Natural killer cell (primary cell): ENCODE measurements around the gene LRG1. TPM values are rescaled to one million over a fixed set of nuclear protein-coding genes. Genes with fewer than 3 reads are reported as not detected.
"Not testable (repeated sequence)": the region's sequence is repeated elsewhere in the genome, so short reads cannot be mapped to it uniquely, and the experiment has no call there.

Experiments
- ATAC-seq, 3 donors: fragments of 150-1000 bp in 2 of 3; fragments of 200-7000 bp in 1 of 3; cut with Tn5 transposase; 1 replicate in 1 of 3; 2 replicates in 2 of 3; pipeline ENCODE4 v1.10.0; 2021; ENCODE audit warnings: mild to moderate bottlenecking in 2 of 3, moderate library complexity in 2 of 3
- DNase-seq, 2 donors: peaks; one replicate each; pipeline versions ENCODE4 v3.0.0 to v3.0.0-alpha.2; 2013 to 2021; ENCODE audit warnings: mixed read lengths in 1 of 2
- H3K27ac ChIP-seq: one replicate; pipeline ENCODE4 v1.5.1; 2013; ENCODE audit warnings: mild to moderate bottlenecking, low read length
- H3K27me3 ChIP-seq: one replicate; pipeline ENCODE4 v1.6.1; 2013; ENCODE audit warnings: low read length; ENCODE audit not compliant: control insufficient read depth, insufficient read depth
- H3K36me3 ChIP-seq: one replicate; pipeline ENCODE4 v1.6.1; 2013; ENCODE audit warnings: low read length; ENCODE audit not compliant: control insufficient read depth, insufficient read depth
- H3K4me1 ChIP-seq: one replicate; pipeline ENCODE4 v1.6.1; 2013; ENCODE audit warnings: low read length; ENCODE audit not compliant: control insufficient read depth, insufficient read depth
- H3K4me3 ChIP-seq: one replicate; pipeline ENCODE4 v1.5.1; 2013; ENCODE audit warnings: low read length
- H3K9me3 ChIP-seq: one replicate; pipeline ENCODE4 v1.6.1; 2013; ENCODE audit warnings: low read length; ENCODE audit not compliant: control insufficient read depth, insufficient read depth
- H3K27ac Mint-ChIP-seq, 2 donors: one replicate each; pipeline ENCODE4 v1.8.0; 2022; ENCODE audit warnings: mild to moderate bottlenecking in 2 of 2, mixed read lengths in 2 of 2, moderate library complexity in 1 of 2
- H3K27me3 Mint-ChIP-seq, 2 donors: one replicate each; pipeline ENCODE4 v1.8.0; 2022; ENCODE audit warnings: low read depth in 2 of 2, mixed read lengths in 2 of 2
- H3K36me3 Mint-ChIP-seq: one replicate; pipeline ENCODE4 v1.8.0; 2022; ENCODE audit warnings: mixed read lengths
- H3K4me1 Mint-ChIP-seq, 2 donors: one replicate each; pipeline ENCODE4 v1.8.0; 2022; ENCODE audit warnings: mixed read lengths in 2 of 2
- H3K4me3 Mint-ChIP-seq: one replicate; pipeline ENCODE4 v1.8.0; 2022; ENCODE audit warnings: mild to moderate bottlenecking, moderate library complexity, mixed read lengths
- H3K9me3 Mint-ChIP-seq, 2 donors: one replicate each; pipeline ENCODE4 v1.8.0; 2022; ENCODE audit warnings: mixed read lengths in 2 of 2
- CTCF ChIP-seq: fragments of 200-600 bp; IDR thresholded peaks from one replicate; pipeline ENCODE4 v1.8.0; 2022; ENCODE audit warnings: antibody characterized with exemption
- WGBS: methylation state at CpG from one replicate; pipeline ENCODE4 v1.1.7; 2013; ENCODE audit warnings: missing lambda C conversion rate; ENCODE audit not compliant: insufficient coverage; 5-methylcytosine and 5-hydroxymethylcytosine counted together
- intact Hi-C: fragments of 100-400 bp; cut with micrococcal nuclease; formaldehyde crosslinking; loops from one replicate; pipeline ENCODE4 v1.14.2; 2022
- total RNA-seq, 4 donors: library from RNA; stranded (reverse); fragments of 120-200 nt in 1 of 4; gene quantifications; one replicate each; pipeline versions ENCODE4 v1.2.3 to v1.2.4, GENCODE V29; 2013 to 2022

Gene LRG1
- total RNA-seq, 3 donors from 2014 or later (not counting 1 experiment from before 2014, with no cell fraction given) = 1.8 TPM; not detected in 2

GRCh38 chr19:4567584-4568071 is 27.8 kb upstream of the LRG1 start:
- TF ChIP-seq CTCF = peak; percentile 63
- H3K27me3 Mint-ChIP-seq = peaks cover 0 to 5% of the 10 kb centered on the region in 2 donors
- Histone ChIP-seq H3K27ac (no peak overlapping the region), H3K9me3 (no peaks in the 10 kb centered on the region), H3K36me3 (no peaks in the 10 kb centered on the region), H3K27me3 (no peaks in the 10 kb centered on the region), H3K4me1 (no peaks in the 10 kb centered on the region), H3K4me3 (no peak overlapping the region)
- H3K4me1 Mint-ChIP-seq = peaks cover 0 to 8% of the 10 kb centered on the region in 2 donors
- ATAC-seq = peak; percentile 57 to 80 (median 73)
- H3K4me3 Mint-ChIP-seq = no peak overlapping the region
- H3K27ac Mint-ChIP-seq = peak overlapping the region in 1 of 2 donors; percentile 18
- H3K9me3 Mint-ChIP-seq = no peaks in the 10 kb centered on the region
- peak; percentile 58 to 74 for DNase-seq
- intact Hi-C loops = no loop called here
- 70% methylated on average over 14 of the region's 14 CpGs for WGBS
- H3K36me3 Mint-ChIP-seq = no peaks in the 10 kb centered on the region

GRCh38 chr19:4566402-4567051 is 26.7 kb upstream of the LRG1 start:
- DNase-seq (no peak), ATAC-seq (no peak)
- intact Hi-C loops = no loop called here
- Mint-ChIP-seq H3K4me3 (no peak overlapping the region), H3K4me1 (peaks cover 0 to 8% of the 10 kb centered on the region in 2 donors), H3K27ac (no peak overlapping the region), H3K9me3 (no peaks in the 10 kb centered on the region), H3K36me3 (no peaks in the 10 kb centered on the region), H3K27me3 (peaks cover 0 to 5% of the 10 kb centered on the region in 2 donors)
- H3K9me3 ChIP-seq = no peaks in the 10 kb centered on the region
- no peak for TF ChIP-seq CTCF
- H3K27ac ChIP-seq = no peak overlapping the region
- no peaks in the 10 kb centered on the region for H3K4me1 ChIP-seq
- no peak overlapping the region for H3K4me3 ChIP-seq
- H3K36me3 ChIP-seq = no peaks in the 10 kb centered on the region
- no peaks in the 10 kb centered on the region for H3K27me3 ChIP-seq
- WGBS = 89% methylated on average over 35 of the region's 35 CpGs

GRCh38 chr19:4563562-4563961 is 23.7 kb upstream of the LRG1 start:
- H3K4me3 Mint-ChIP-seq, H3K27ac ChIP-seq, H3K36me3 Mint-ChIP-seq, H3K9me3 Mint-ChIP-seq, H3K4me3 ChIP-seq, DNase-seq, H3K9me3 ChIP-seq, H3K27me3 Mint-ChIP-seq, H3K4me1 ChIP-seq, intact Hi-C loops, H3K36me3 ChIP-seq, H3K27ac Mint-ChIP-seq, H3K27me3 ChIP-seq, H3K4me1 Mint-ChIP-seq: not testable (repeated sequence)
- 28% methylated on average over 5 of the region's 5 CpGs for WGBS
- peak in 2 of 3 donors; percentile 37 to 69 for ATAC-seq

GRCh38 chr19:4562085-4562484 is 22.2 kb upstream of the LRG1 start:
- H3K4me1 ChIP-seq, intact Hi-C loops, DNase-seq, H3K27me3 ChIP-seq, H3K27me3 Mint-ChIP-seq, H3K9me3 Mint-ChIP-seq, H3K9me3 ChIP-seq, H3K27ac Mint-ChIP-seq, H3K36me3 Mint-ChIP-seq, H3K4me3 Mint-ChIP-seq, H3K36me3 ChIP-seq, H3K4me3 ChIP-seq, H3K27ac ChIP-seq, H3K4me1 Mint-ChIP-seq: not testable (repeated sequence)
- 30% methylated on average over 6 of the region's 7 CpGs for WGBS
- peak in 1 of 3 donors; percentile 73 for ATAC-seq
